ENCODE results near the gene ANO2. TPM values are rescaled to one million over a fixed set of nuclear protein-coding genes. Genes with fewer than 3 reads are reported as not detected.

Gene ANO2
- total and polyA plus RNA-seq, 2 experiments from 2014 or later, result 2.3 to 4.6 TPM

DNA sequence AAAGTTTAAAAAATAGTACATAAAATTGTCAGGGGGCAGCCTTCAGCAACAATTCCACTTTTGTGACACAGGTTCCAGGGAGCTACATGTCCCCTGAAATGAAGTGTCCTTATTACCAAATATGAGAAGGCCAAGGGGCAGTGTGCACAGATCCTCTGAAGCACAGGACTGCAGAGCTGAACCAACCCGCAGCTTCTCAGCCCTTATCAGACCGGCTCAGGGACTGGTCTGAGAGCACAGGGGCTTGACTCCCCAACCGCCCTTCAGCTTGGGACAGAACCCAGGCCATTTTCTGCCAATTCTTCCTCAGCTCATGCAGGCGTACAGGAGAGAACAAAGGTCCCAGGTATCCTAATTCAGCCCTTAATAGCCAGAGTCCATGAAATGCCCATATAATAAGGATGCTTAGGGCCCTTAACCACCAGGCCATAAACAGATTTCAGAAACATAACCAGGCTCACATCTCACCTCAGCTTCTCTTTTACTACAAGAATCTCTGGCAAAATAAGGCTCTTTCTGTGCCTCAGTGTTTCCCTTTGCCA is 221.3 kb downstream of the ANO2 start:
- ATAC-seq (no peak), DNase-seq (ENCODE audit: low spot score) (no peak)
- Histone ChIP-seq H3K27me3 (ENCODE audit: insufficient read depth) (no peaks in the 10 kb centered on the region), H3K4me2 (no peak overlapping the region), H3K36me3 (ENCODE audit: insufficient read depth) (no peaks in the 10 kb centered on the region), H3K79me2 (replicated peaks; ENCODE audit: insufficient read depth) (no peaks in the 10 kb centered on the region), H2AFZ (no peak overlapping the region), H3K4me1 (ENCODE audit: insufficient read depth) (no peaks in the 10 kb centered on the region), H3K27ac (ENCODE audit: low read depth) (no peak overlapping the region), H3K4me3 (no peak overlapping the region), H3F3A (replicated peaks; ENCODE audit: low read depth) (no peaks in the 10 kb centered on the region), H3K9me2 (ENCODE audit: insufficient read depth) (no peaks in the 10 kb centered on the region), H4K20me1 (replicated peaks; ENCODE audit: insufficient read depth) (no peaks in the 10 kb centered on the region)
- Mint-ChIP-seq H3K27me3 (ENCODE audit: insufficient read depth, low read depth, poor library complexity) (no peaks in the 10 kb centered on the region), H3K36me3 (ENCODE audit: low read depth) (no peaks in the 10 kb centered on the region), H3K4me3 (no peak overlapping the region), H3K27ac (no peak overlapping the region), H3K4me1 (peaks cover 9% of the 10 kb centered on the region), H3K9me3 (no peaks in the 10 kb centered on the region)
- TF ChIP-seq EZH2phosphoT487 (IDR thresholded peaks at IDR 0.05; ENCODE audit: unreplicated experiment) (no peak), ZNF331 (CRISPR knock-in tag; IDR thresholded peaks at IDR 0.05; ENCODE audit: low read depth) (no peak), STAT1 (IDR thresholded peaks at IDR 0.05; ENCODE audit: unreplicated experiment) (no peak), POLR2AphosphoS5 (IDR thresholded peaks at IDR 0.05; ENCODE audit: low read depth) (no peak), CREB1 (CRISPR knock-in tag; IDR thresholded peaks at IDR 0.05; ENCODE audit: low read depth) (no peak), EZH2 (IDR thresholded peaks at IDR 0.05; ENCODE audit: low read depth, unreplicated experiment) (no peak)
- TF ChIP-seq, protein P1, sequence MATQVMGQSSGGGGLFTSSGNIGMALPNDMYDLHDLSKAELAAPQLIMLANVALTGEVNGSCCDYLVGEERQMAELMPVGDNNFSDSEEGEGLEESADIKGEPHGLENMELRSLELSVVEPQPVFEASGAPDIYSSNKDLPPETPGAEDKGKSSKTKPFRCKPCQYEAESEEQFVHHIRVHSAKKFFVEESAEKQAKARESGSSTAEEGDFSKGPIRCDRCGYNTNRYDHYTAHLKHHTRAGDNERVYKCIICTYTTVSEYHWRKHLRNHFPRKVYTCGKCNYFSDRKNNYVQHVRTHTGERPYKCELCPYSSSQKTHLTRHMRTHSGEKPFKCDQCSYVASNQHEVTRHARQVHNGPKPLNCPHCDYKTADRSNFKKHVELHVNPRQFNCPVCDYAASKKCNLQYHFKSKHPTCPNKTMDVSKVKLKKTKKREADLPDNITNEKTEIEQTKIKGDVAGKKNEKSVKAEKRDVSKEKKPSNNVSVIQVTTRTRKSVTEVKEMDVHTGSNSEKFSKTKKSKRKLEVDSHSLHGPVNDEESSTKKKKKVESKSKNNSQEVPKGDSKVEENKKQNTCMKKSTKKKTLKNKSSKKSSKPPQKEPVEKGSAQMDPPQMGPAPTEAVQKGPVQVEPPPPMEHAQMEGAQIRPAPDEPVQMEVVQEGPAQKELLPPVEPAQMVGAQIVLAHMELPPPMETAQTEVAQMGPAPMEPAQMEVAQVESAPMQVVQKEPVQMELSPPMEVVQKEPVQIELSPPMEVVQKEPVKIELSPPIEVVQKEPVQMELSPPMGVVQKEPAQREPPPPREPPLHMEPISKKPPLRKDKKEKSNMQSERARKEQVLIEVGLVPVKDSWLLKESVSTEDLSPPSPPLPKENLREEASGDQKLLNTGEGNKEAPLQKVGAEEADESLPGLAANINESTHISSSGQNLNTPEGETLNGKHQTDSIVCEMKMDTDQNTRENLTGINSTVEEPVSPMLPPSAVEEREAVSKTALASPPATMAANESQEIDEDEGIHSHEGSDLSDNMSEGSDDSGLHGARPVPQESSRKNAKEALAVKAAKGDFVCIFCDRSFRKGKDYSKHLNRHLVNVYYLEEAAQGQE (IDR thresholded peaks at IDR 0.05; ENCODE audit: unreplicated experiment), result no peak
- TF ChIP-seq, protein P2, sequence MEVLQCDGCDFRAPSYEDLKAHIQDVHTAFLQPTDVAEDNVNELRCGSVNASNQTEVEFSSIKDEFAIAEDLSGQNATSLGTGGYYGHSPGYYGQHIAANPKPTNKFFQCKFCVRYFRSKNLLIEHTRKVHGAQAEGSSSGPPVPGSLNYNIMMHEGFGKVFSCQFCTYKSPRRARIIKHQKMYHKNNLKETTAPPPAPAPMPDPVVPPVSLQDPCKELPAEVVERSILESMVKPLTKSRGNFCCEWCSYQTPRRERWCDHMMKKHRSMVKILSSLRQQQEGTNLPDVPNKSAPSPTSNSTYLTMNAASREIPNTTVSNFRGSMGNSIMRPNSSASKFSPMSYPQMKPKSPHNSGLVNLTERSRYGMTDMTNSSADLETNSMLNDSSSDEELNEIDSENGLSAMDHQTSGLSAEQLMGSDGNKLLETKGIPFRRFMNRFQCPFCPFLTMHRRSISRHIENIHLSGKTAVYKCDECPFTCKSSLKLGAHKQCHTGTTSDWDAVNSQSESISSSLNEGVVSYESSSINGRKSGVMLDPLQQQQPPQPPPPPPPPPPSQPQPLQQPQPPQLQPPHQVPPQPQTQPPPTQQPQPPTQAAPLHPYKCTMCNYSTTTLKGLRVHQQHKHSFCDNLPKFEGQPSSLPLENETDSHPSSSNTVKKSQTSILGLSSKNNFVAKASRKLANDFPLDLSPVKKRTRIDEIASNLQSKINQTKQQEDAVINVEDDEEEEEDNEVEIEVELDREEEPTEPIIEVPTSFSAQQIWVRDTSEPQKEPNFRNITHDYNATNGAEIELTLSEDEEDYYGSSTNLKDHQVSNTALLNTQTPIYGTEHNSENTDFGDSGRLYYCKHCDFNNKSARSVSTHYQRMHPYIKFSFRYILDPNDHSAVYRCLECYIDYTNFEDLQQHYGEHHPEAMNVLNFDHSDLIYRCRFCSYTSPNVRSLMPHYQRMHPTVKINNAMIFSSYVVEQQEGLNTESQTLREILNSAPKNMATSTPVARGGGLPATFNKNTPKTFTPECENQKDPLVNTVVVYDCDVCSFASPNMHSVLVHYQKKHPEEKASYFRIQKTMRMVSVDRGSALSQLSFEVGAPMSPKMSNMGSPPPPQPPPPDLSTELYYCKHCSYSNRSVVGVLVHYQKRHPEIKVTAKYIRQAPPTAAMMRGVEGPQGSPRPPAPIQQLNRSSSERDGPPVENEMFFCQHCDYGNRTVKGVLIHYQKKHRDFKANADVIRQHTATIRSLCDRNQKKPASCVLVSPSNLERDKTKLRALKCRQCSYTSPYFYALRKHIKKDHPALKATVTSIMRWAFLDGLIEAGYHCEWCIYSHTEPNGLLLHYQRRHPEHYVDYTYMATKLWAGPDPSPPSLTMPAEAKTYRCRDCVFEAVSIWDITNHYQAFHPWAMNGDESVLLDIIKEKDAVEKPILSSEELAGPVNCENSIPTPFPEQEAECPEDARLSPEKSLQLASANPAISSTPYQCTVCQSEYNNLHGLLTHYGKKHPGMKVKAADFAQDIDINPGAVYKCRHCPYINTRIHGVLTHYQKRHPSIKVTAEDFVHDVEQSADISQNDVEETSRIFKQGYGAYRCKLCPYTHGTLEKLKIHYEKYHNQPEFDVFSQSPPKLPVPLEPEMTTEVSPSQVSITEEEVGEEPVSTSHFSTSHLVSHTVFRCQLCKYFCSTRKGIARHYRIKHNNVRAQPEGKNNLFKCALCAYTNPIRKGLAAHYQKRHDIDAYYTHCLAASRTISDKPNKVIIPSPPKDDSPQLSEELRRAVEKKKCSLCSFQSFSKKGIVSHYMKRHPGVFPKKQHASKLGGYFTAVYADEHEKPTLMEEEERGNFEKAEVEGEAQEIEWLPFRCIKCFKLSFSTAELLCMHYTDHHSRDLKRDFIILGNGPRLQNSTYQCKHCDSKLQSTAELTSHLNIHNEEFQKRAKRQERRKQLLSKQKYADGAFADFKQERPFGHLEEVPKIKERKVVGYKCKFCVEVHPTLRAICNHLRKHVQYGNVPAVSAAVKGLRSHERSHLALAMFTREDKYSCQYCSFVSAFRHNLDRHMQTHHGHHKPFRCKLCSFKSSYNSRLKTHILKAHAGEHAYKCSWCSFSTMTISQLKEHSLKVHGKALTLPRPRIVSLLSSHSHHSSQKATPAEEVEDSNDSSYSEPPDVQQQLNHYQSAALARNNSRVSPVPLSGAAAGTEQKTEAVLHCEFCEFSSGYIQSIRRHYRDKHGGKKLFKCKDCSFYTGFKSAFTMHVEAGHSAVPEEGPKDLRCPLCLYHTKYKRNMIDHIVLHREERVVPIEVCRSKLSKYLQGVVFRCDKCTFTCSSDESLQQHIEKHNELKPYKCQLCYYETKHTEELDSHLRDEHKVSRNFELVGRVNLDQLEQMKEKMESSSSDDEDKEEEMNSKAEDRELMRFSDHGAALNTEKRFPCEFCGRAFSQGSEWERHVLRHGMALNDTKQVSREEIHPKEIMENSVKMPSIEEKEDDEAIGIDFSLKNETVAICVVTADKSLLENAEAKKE (CRISPR knock-in tag; IDR thresholded peaks at IDR 0.05), result no peak

Data from GM23338 (cell line).